Panc1 (cell line): Measurements from ENCODE around the gene RGS6. TPM values are rescaled to one million over a fixed set of nuclear protein-coding genes. Genes with fewer than 3 reads are reported as not detected.

ENCODE experiments used
- ATAC-seq: fragments of 200-7000 bp; cut with Tn5 transposase; 2 replicates; pipeline ENCODE4 v1.9.1; 2020; ENCODE audit warnings: mild to moderate bottlenecking, moderate library complexity
- BruUV-seq: library from RNA; stranded (reverse); fragments of 400-500 nt; replicated peaks from 2 replicates; lab custom pipeline; 2021; lab: Mats Ljungman, UMichigan
- CTCF ChIA-PET: fragments of 300-600 bp; sonication (Branson Sonifier 250); formaldehyde crosslinking; loops from one replicate; lab custom pipeline; 2022; ENCODE audit warnings: antibody characterized with exemption; lab: Charles Lee
- POLR2A ChIA-PET: fragments of 300-600 bp; sonication (Branson Sonifier 250); formaldehyde crosslinking; loops from one replicate; lab custom pipeline; 2022; ENCODE audit warnings: antibody characterized with exemption; lab: Charles Lee
- DNase-seq: peaks from one replicate; pipeline ENCODE4 v3.0.0-alpha.2; 2010; ENCODE audit warnings: low read depth, low spot score
- H3K27ac ChIP-seq: 2 replicates; pipeline ENCODE4 v1.5.1; 2011; ENCODE audit warnings: mild to moderate bottlenecking, low read length, inconsistent platforms
- H3K27me3 ChIP-seq: fragments of 200-500 bp; sonication (Bioruptor generic); 2 replicates; pipeline ENCODE4 v1.6.0; 2014; ENCODE audit warnings: low read length, inconsistent platforms; ENCODE audit not compliant: control insufficient read depth, insufficient read depth
- H3K36me3 ChIP-seq: fragments of 200-500 bp; sonication (Bioruptor generic); 2 replicates; pipeline ENCODE4 v1.5.1; 2014; ENCODE audit warnings: inconsistent platforms, mild to moderate bottlenecking, low read length, moderate library complexity; ENCODE audit not compliant: control insufficient read depth, insufficient read depth
- H3K4me1 ChIP-seq: 2 replicates; pipeline ENCODE4 v1.5.1; 2011; ENCODE audit warnings: inconsistent platforms, mild to moderate bottlenecking, low read length, moderate library complexity; ENCODE audit not compliant: control insufficient read depth, insufficient read depth
- H3K4me3 ChIP-seq, 2 experiments: 2 replicates each; pipeline ENCODE4 v1.5.1; 2011 to 2012; ENCODE audit warnings: low read depth in 2 of 2, low read length in 2 of 2, mild to moderate bottlenecking in 2 of 2, inconsistent platforms in 1 of 2, moderate library complexity in 1 of 2
- H3K9me3 ChIP-seq: fragments of 200-500 bp; sonication (Bioruptor generic); 2 replicates; pipeline ENCODE4 v1.5.1; 2014; ENCODE audit warnings: low read depth, mild to moderate bottlenecking, inconsistent platforms, low read length, moderate library complexity; ENCODE audit not compliant: control insufficient read depth, insufficient read depth
- CTCF ChIP-seq: fragments of 450-650 bp; IDR thresholded peaks from 2 replicates; pipeline ENCODE4 v1.5.1; 2017; ENCODE audit warnings: mild to moderate bottlenecking
- POLR2AphosphoS5 ChIP-seq: IDR thresholded peaks from 2 replicates; pipeline ENCODE4 v1.6.1; 2012; ENCODE audit warnings: mild to moderate bottlenecking, low read depth, low read length, moderate library complexity
- REST ChIP-seq, 2 experiments: IDR thresholded peaks; 2 replicates each; pipeline ENCODE4 v1.6.1; 2011 to 2012; ENCODE audit warnings: low read depth in 2 of 2, control low read depth in 1 of 2, low read length in 1 of 2, mild to moderate bottlenecking in 1 of 2, moderate library complexity in 1 of 2; ENCODE audit not compliant: insufficient read depth in 1 of 2
- SIN3A ChIP-seq: IDR thresholded peaks from 2 replicates; pipeline ENCODE4 v1.6.1; 2012; ENCODE audit warnings: low read depth, mild to moderate bottlenecking, low read length, moderate library complexity, borderline replicate concordance; ENCODE audit not compliant: insufficient read depth
- TCF7L2 ChIP-seq: IDR thresholded peaks from 2 replicates; pipeline ENCODE4 v1.6.1; 2011; ENCODE audit warnings: mild to moderate bottlenecking, low read depth, low read length, inconsistent platforms
- in situ Hi-C: cut with HindIII; loops from 2 replicates; pipeline ENCODE4 v1.10.0; 2016; ENCODE audit warnings: low sequenced_read_pairs, low pct_unique_long_range_greater_than_20kb
- intact Hi-C: fragments of 100-400 bp; cut with micrococcal nuclease; formaldehyde crosslinking; loops from one replicate; pipeline ENCODE4 v1.10.0; 2022; ENCODE audit not compliant: unreplicated experiment
- total RNA-seq: library from RNA; stranded (reverse); gene quantifications from one replicate; pipeline ENCODE4 v1.2.1, GENCODE V29; 2021; ENCODE audit not compliant: unreplicated experiment

RGS6 gene
- total RNA-seq, 1 experiment from 2014 or later, result not detected

GRCh38 chr14:72605921-72606220, 673.6 kb downstream of the RGS6 start:
- no peaks in the 10 kb centered on the region for H3K4me1 ChIP-seq
- H3K27me3 ChIP-seq, result no peaks in the 10 kb centered on the region
- no peak for DNase-seq
- CTCF ChIA-PET, result no interaction called here
- no peak overlapping the region for H3K4me3 ChIP-seq
- in situ Hi-C loops (no loop called here), intact Hi-C loops (no loop called here)
- H3K36me3 ChIP-seq, result no peaks in the 10 kb centered on the region
- BruUV-seq, result no TSS peak
- POLR2A ChIA-PET, result no interaction called here
- no peak for TF ChIP-seq POLR2AphosphoS5
- TF ChIP-seq CTCF, result no peak
- TF ChIP-seq REST (IDR thresholded peaks at IDR 0.05; ENCODE audit: insufficient read depth in 1 of 2, low read depth in 2 of 2, low read length in 1 of 2), result no peak
- TF ChIP-seq SIN3A, result no peak
- TF ChIP-seq TCF7L2, result no peak
- no peak overlapping the region for H3K27ac ChIP-seq
- H3K9me3 ChIP-seq, result no peaks in the 10 kb centered on the region
- no peak for ATAC-seq

- BruUV-seq, result no TSS peak
- in situ Hi-C loops (no loop called here), intact Hi-C loops (no loop called here)
- H3K36me3 ChIP-seq, result no peaks in the 10 kb centered on the region
- H3K4me1 ChIP-seq, result no peaks in the 10 kb centered on the region
- no peaks in the 10 kb centered on the region for H3K27me3 ChIP-seq
- no peaks in the 10 kb centered on the region for H3K9me3 ChIP-seq
- no peak for ATAC-seq
- DNase-seq, result no peak
- CTCF ChIA-PET, result no interaction called here
- H3K4me3 ChIP-seq, result no peak overlapping the region
- H3K27ac ChIP-seq, result no peak overlapping the region
- TF ChIP-seq TCF7L2, result no peak
- no peak for TF ChIP-seq SIN3A
- TF ChIP-seq POLR2AphosphoS5, result no peak
- TF ChIP-seq REST (IDR thresholded peaks at IDR 0.05; ENCODE audit: insufficient read depth in 1 of 2, low read depth in 2 of 2, low read length in 1 of 2), result no peak
- no peak for TF ChIP-seq CTCF
- POLR2A ChIA-PET, result no interaction called here
These were observed 674.6 kb downstream of the RGS6 start for GRCh38 chr14:72606879-72607278.
